Neuronal stem cell (in vitro differentiated cells): Measurements from ENCODE around the gene SMIM21.
A peak's percentile ranks its signal among the peaks of the same experiment; 100 is the strongest.

Experiments used
- DNase-seq: peaks from one replicate; pipeline ENCODE4 v3.0.0-alpha.2; 2013; ENCODE audit warnings: low spot score
- H2AFZ ChIP-seq: one replicate; pipeline ENCODE4 v1.6.1; 2013; ENCODE audit warnings: mild to moderate bottlenecking, low read length, inconsistent platforms
- H2AK5ac ChIP-seq: 2 replicates; pipeline ENCODE4 v1.6.1; 2013; ENCODE audit warnings: low read depth, mild to moderate bottlenecking, inconsistent platforms, low read length, moderate library complexity, mixed read lengths
- H2BK120ac ChIP-seq: 2 replicates; pipeline ENCODE4 v1.6.1; 2013; ENCODE audit warnings: low read depth, mild to moderate bottlenecking, inconsistent platforms, low read length, moderate library complexity, mixed read lengths
- H2BK12ac ChIP-seq: one replicate; pipeline ENCODE4 v1.6.1; 2013; ENCODE audit warnings: low read length, inconsistent platforms
- H2BK15ac ChIP-seq: 2 replicates; pipeline ENCODE4 v1.6.1; 2013; ENCODE audit warnings: mild to moderate bottlenecking, low read length, inconsistent platforms, mixed read lengths
- H2BK5ac ChIP-seq: one replicate; pipeline ENCODE4 v1.6.1; 2013; ENCODE audit warnings: inconsistent platforms, mild to moderate bottlenecking, low read length, moderate library complexity
- H3K14ac ChIP-seq: one replicate; pipeline ENCODE4 v1.6.1; 2013; ENCODE audit warnings: low read length, inconsistent platforms
- H3K18ac ChIP-seq: 2 replicates; pipeline ENCODE4 v1.6.1; 2013; ENCODE audit warnings: low read length, inconsistent platforms
- H3K23ac ChIP-seq: 2 replicates; pipeline ENCODE4 v1.6.1; 2013; ENCODE audit warnings: low read depth, mild to moderate bottlenecking, mixed read lengths, low read length, inconsistent platforms; ENCODE audit not compliant: poor library complexity
- H3K27ac ChIP-seq: replicated peaks from 3 replicates; pipeline ENCODE4 v1.5.1; 2013; ENCODE audit warnings: low read length, inconsistent platforms
- H3K27me3 ChIP-seq, 3 experiments: 2 replicates each; pipeline ENCODE4 v1.6.1; 2013; ENCODE audit warnings: low read length in 3 of 3, mild to moderate bottlenecking in 2 of 3, inconsistent platforms in 1 of 3, low read depth in 1 of 3, mixed read lengths in 1 of 3, moderate library complexity in 1 of 3; ENCODE audit not compliant: control insufficient read depth in 3 of 3, insufficient read depth in 3 of 3
- H3K36me3 ChIP-seq, 2 donors: replicated peaks in 1 of 2; 2 replicates each; pipeline ENCODE4 v1.6.1; 2013; ENCODE audit warnings: low read length in 2 of 2; ENCODE audit not compliant: control insufficient read depth in 2 of 2, insufficient read depth in 2 of 2
- H3K4ac ChIP-seq: 2 replicates; pipeline ENCODE4 v1.6.1; 2013; ENCODE audit warnings: inconsistent platforms, mild to moderate bottlenecking, low read length, moderate library complexity
- H3K4me1 ChIP-seq, 2 donors: 1 replicate in 1 of 2; 2 replicates in 1 of 2; pipeline ENCODE4 v1.6.1; 2013; ENCODE audit warnings: low read length in 2 of 2, low read depth in 1 of 2; ENCODE audit not compliant: control insufficient read depth in 2 of 2, insufficient read depth in 1 of 2
- H3K4me2 ChIP-seq: one replicate; pipeline ENCODE4 v1.6.1; 2013; ENCODE audit warnings: mild to moderate bottlenecking, low read length, inconsistent platforms; ENCODE audit not compliant: insufficient read depth, poor library complexity, severe bottlenecking
- H3K4me3 ChIP-seq, 2 donors: 2 replicates each; pipeline ENCODE4 v1.5.1; 2013; ENCODE audit warnings: low read length in 2 of 2, mild to moderate bottlenecking in 2 of 2, inconsistent platforms in 1 of 2, moderate library complexity in 1 of 2
- H3K79me1 ChIP-seq: one replicate; pipeline ENCODE4 v1.6.1; 2013; ENCODE audit warnings: low read depth, mild to moderate bottlenecking, inconsistent platforms, low read length, moderate library complexity
- H3K9ac ChIP-seq: one replicate; pipeline ENCODE4 v1.6.1; 2013; ENCODE audit warnings: mild to moderate bottlenecking, low read depth, low read length, inconsistent platforms; ENCODE audit not compliant: poor library complexity
- H3K9me3 ChIP-seq, 2 donors: replicated peaks in 1 of 2; 2 replicates each; pipeline versions ENCODE3 to v1.6.1; 2013; ENCODE audit warnings: low read length in 2 of 2, mild to moderate bottlenecking in 2 of 2, inconsistent platforms in 1 of 2, low read depth in 1 of 2, mixed read lengths in 1 of 2, moderate library complexity in 1 of 2; ENCODE audit not compliant: control insufficient read depth in 2 of 2, insufficient read depth in 1 of 2
- H4K8ac ChIP-seq: one replicate; pipeline ENCODE4 v1.6.1; 2013; ENCODE audit warnings: low read depth, mild to moderate bottlenecking, inconsistent platforms, low read length, moderate library complexity
- H4K91ac ChIP-seq: one replicate; pipeline ENCODE4 v1.6.1; 2013; ENCODE audit warnings: low read length, low read depth, mild to moderate bottlenecking, inconsistent platforms; ENCODE audit not compliant: poor library complexity
- WGBS, 2 donors: extraction: QIAGEN DNeasy Blood & Tissue Kit; methylation state at CpG; one replicate each; pipeline ENCODE4 v1.1.7; 2013; ENCODE audit warnings: missing lambda C conversion rate in 2 of 2, mixed read lengths in 1 of 2; ENCODE audit not compliant: insufficient read length in 2 of 2, insufficient replicate concordance in 1 of 2; ENCODE audit errors: extremely low coverage in 2 of 2; 5-methylcytosine and 5-hydroxymethylcytosine counted together

Gene SMIM21

DNA sequence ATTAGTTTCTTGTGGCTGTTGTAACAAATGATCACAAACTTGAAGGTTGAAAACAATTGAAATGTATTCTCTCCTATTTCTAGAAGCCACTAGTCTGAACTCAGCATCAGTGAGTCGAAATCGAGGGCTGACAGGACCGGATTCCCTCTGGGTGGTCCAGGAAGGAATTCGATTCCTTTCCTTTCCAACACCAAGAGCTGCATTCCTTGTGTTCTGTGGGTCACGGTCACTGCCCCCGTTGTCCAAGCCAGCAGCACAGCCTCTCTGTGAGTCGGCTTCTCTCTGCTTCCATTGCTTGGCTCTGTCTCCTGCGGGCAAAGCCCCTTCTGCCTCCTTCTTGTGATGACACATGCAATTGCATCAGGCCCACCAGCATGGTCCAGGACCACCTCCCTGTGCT, 67.3 kb downstream of the SMIM21 start:
- Histone ChIP-seq H3K4me1 (peaks cover 1 to 4% of the 10 kb centered on the region in 2 donors), H4K8ac (no peak overlapping the region), H3K4me3 (no peak overlapping the region), H4K91ac (no peak overlapping the region), H3K4ac (no peak overlapping the region), H3K14ac (peak overlapping the region; percentile 75), H3K9me3 (peaks cover 0 to 10% of the 10 kb centered on the region in 2 donors), H2BK5ac (no peak overlapping the region), H2BK12ac (no peak overlapping the region), H2AFZ (no peak overlapping the region), H3K27me3 (peaks cover 0 to 3% (median 0%) of the 10 kb centered on the region in 3 experiments), H3K18ac (no peak overlapping the region), H3K9ac (no peak overlapping the region), H3K23ac (no peak overlapping the region), H2BK15ac (no peak overlapping the region), H3K27ac (no peak overlapping the region), H2BK120ac (no peak overlapping the region), H3K36me3 (peaks cover 0 to 2% of the 10 kb centered on the region in 2 donors), H3K79me1 (no peaks in the 10 kb centered on the region), H2AK5ac (no peak overlapping the region), H3K4me2 (no peak overlapping the region)
- WGBS, 2 donors = no CpG with 5 or more reads among the region's 8 CpGs
- DNase-seq = no peak
